Kidney capillary endothelial cell (primary cell): ENCODE measurements around the gene HES1.

Experiments
- DNase-seq: peaks from one replicate; pipeline ENCODE4 v3.0.0-alpha.2; 2018; ENCODE audit warnings: low spot score

Gene HES1

DNA sequence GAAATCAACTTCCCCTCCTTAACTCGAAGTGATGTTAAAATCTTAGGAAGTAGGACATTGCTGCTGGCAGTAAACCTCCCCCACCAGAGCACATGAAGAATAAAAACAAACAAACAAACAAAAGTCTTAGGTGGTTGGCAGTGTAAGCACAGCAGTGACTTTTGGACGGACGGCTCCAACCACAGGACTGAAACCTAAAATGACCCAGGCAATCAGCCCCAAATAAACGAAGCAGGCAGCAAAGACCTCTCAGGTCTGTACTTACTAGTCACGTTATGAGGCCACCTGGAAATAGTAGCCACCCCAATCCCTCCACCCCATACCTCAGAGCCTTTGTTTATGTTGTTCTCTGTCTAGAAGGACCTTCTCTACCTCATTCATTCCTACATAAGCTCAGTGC, 33.5 kb upstream of the HES1 start:
- DNase-seq, result no peak

DNA sequence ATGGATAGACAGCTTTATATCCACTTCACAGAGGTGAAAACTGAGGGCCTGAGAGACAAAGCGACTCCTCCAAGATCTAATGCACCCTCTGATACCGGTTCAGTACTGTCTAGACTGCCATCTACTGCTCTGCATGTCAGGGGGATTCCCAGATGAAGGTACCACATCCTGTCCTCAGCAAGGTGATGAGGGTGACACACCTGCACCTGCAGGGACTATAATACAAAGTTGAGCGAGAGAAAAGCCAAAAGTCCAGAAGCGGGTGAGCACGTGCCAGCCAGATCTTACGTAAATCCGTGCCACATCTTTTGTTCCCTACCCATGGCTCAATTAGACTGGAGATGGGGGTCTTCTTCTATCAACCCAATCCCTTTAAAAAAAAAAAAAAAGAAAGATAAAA, 32.4 kb upstream of the HES1 start:
- no peak for DNase-seq

DNA sequence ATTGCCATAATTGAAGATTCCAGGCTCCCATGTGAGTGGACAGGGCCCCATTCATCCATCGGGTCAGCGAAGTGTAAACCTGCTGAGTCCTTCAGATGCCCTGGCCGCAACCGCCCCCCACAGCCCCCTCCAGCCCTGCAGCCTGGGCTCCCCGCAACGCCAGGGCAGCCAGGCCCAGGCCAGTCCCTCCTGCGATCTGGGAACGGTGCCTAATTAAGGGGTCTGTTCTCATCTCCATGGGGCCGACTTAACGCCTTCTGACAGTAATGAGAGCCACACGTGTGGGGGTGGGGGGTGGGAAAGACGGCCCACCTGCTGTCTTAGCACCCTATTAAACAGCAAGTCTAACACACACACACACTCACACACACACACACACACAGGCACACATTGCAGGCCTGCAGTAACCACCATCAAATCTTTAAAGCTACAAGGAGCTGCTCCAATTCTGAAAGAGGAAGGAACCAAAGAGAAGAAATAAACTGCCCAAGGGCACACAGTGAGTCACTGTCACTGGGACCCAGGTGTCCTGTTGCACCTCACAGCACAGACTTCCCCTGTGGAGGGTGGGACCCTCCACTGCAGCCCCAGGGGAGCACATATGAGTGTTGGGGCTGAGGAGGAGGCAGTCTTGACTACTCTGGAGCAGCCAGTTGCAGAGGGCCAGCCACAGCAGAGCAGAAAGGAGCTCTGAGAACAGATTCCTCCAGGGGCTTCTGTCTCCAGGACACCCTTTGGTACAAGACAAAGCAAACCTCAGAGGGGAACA, 31.8 kb upstream of the HES1 start:
- DNase-seq, result no peak

DNA sequence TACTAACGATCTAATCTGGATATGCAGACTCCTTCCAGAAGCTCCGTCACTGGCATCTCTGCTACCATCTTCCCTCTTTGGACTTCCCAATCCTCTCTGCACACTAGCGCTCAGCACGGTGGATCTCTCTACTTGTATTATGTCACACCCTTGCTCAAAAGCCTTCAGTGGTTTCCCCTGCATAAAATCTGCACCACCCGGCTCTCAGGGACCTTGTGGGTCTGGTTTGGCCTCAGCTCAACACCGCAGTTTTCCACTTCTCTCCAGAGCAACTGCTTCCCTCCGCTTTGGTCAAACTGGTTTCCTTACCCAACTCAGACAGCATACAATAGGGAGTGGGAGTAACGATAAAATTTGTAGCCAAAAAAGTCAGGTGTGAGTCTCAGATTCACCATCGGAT, 30.7 kb upstream of the HES1 start:
- DNase-seq, result no peak

DNA sequence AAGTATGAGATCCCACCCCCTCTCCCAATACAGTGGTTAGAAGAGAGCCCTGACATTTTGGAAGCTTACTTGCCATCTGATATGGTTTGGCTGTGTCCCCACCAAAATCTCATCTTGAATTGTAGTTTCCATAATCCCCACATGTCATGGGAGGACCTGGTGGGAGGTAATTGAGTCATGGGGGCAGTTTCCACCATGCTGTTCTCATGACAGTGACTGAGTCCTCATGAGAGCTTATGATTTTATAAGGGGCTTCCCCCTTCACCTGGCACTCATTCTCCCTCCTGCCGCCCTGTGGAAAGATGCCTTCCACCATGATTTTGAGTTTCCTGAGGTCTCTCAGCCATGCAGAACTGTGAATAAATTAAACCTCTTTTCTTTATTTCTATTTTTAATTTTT, 28.8 kb upstream of the HES1 start:
- no peak for DNase-seq

DNA sequence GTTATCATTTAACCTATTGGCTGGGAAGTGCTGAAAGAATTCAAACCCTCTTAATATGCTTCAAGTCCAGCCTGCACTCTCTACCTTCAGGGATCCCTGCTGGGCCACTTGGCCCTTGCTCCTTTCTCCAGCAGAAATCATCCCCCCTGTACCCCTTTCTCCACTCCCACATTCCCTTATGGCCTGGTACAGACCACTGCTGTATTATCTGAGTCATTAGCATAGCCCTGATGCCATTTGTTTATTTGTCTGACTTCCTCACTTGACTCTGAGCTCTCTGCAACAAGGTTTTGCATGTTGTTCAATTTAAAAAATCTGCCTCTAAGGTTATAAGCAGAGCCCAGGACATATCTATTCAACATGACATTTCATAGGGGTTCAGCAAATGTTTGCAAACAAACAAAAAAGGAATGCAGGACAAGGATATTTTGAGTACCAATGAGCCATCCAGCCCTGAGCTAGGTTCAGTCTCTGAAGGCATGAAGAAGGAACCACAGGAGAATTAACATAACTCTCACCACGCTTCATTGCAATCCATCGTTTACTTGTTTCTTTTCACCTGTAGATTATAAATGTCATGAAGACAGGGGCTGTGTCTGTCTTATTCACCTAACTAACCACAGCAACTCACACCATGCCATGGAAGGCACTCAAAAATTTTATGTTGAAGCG, 26.6 kb upstream of the HES1 start:
- DNase-seq, result no peak

DNA sequence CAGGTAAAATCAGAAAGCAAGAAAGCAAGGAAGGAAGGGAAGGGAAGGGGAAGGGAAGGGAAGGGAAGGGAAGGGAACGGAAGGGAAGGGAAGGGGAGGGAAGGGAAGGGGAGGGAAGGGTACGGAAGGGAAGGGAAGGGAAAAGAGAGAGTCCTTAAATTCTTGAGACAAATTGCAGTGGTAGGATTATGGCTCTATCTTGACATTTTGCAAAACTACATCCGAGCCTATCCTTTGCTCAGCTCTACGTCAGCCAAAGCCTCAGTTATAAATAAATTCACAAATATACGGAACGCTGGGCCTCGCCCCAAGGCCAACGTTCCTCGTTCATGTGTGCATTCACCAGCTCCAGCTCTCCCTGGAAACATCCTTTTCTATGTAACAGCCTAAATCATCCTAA, 25.5 kb upstream of the HES1 start:
- no peak for DNase-seq

DNA sequence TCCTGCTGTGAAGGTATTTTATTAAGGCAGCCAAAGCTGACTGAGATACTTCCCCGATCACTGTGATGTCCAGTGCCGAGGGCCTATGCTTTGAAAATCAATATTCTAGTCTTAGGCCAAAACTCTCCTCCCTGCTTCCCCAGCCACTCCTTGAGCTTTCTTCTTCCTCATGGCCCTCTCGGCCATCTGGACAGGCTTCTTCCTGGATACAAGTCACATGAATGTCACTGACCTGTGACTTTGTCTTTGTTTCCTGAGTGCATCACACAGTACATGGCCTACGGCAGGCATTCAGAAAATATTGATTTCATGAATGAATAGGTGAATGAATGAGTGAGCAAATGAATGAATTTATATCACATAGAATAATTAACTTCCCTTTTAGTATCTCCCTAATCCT, 24.6 kb upstream of the HES1 start:
- DNase-seq, result no peak

DNA sequence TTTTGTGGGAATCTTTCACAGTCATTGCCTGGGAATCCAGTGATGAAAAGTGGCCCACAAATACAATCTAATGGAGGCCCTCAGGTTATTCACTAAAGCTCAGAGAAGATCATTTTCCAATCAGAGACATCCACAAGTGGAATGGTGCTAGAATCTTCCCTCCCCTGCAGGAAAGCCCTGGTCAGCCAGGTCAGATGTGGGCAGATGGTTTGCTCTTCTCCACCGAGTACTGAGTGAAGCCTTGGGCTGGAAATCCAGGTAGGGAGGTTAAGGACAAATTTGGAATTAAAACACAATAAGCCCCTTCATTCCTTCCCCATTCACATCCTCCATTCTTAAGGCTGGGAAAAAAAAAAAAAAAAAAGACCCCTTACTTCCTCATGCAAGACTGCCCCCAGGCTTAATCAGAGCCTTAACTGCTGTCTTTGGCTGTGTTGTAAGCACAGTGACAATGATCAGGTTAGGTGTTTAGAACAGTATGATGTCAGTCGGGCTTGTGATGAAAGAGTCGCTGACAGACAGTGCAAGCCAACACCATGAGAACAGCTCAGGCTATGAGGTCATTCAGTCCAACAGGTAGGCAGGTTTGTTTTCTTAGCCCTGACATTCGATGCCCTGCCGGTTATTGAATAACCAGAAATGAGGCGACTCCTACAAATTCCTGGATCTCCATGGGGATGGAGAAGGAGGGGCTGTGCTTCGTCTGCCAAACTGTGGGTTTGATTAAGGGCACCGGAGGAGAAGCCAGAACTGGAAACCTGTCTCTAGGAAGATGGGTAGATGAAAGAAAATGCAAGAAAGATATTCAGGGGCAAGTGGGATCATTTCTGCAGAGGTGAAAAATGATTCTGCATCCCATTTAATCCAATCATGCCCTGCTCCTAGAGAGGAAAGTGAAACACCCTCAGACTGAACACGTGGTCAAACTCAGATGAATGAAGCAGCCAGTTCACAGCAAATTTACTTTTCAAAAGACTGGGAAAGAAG, 23.5 kb upstream of the HES1 start:
- DNase-seq, result no peak

DNA sequence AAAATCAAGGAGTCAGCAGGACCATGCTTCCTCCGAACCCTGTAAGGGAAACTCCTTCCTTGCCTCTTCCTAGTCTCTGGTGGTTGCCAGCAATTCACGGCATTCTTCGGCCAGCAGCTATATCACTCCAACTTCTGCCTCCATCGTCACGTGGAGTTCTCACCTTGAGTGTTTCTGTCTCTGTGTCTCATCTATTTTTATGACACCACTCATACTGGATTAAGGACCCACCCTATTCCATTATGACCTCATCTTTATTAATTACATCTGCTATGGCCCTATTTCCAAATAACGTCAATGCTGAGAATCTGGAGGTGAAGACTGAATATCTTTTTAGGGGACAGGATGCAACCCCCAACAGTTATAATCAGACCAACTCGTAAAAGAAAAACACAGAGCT, 21.8 kb upstream of the HES1 start:
- no peak for DNase-seq

DNA sequence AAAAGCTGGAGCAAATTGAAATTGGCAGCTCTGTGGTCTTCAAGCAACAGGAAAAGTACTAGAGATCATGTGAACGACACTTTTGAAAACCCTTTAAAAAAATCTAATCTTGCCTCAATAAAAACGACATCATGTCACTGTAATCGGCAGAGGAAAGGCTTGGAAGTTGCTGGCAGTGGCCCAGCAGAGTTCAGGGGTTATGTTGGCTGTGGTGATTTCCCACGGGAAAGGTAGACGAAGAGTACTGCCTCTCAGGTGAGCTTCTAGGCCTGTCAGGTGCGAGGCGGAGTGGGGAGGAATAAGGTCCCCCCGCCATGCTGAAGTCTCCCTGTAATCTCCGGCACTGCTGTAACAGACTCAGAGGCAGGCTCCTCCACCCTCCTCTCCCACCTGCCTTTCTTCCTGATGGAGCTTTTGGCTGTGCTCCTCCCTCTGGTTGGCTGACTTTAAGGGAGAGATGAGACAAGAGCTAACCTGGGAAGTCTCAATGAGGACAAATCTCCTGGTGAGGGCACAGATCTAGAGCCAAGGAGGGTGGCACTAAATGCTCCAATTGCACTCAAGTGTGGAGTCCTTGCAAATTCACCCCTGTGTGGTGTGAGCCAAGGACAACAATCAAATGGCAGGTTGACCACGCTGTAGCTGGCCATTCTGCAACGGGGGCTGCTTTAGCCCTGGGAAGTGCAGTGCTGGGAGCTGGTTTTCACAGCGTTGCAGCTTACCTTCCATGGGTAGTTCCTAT, 18.7 kb upstream of the HES1 start:
- DNase-seq, result no peak

DNA sequence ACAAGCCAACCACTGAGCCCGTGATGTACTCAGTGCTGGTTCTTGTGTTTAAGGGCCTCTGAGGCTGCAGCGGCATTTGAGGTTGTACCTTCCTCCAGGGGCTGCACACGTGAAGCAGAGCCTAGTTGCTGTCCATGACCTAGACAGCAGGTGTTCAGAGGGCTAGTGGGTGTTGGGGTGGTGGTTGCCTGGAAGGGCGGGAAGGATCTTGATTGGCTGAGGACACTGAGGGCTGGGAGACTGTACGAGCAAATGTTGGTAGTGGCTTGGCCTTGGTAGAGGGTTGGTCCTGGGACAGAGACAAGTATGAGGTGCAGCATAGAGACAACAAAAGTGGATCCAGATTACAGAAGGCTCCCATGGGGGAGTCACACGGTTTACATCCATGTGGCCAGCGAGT, 17.0 kb upstream of the HES1 start:
- no peak for DNase-seq

DNA sequence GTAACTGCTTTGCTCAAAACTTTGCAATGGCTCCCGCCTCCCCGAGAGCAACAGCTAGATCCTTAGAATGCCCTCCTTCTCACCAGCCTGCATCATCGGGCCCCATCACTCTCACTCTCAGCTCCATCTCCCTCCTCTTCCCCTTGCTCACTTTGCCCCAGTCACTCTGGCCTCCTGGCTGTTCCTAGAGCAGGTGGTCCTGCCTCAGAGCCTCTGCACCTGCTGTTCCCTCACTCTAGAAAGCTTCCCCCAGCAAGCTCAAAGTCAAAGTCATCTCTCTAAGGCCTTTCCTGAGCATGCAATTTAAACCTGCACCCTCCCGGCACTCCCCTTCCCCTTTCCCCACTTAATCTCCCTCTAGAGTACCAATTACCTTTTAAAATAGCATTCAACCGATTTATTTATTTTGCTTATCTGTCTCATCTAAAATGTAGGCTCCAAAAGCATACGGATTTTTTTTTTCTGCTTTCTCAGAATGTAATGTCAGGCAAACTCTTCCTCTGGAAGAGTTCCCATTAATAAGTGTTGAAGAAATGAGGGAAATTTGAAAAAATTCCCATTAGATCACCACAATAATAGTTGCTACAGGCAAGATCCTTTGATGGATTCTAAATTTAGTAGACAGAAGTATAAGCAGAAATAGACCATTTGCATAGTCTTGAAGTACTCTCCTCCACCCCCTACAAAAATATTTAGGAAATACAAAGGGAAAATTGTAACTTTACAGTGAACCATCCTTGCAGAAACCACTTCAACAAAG, 15.9 kb upstream of the HES1 start:
- no peak for DNase-seq

DNA sequence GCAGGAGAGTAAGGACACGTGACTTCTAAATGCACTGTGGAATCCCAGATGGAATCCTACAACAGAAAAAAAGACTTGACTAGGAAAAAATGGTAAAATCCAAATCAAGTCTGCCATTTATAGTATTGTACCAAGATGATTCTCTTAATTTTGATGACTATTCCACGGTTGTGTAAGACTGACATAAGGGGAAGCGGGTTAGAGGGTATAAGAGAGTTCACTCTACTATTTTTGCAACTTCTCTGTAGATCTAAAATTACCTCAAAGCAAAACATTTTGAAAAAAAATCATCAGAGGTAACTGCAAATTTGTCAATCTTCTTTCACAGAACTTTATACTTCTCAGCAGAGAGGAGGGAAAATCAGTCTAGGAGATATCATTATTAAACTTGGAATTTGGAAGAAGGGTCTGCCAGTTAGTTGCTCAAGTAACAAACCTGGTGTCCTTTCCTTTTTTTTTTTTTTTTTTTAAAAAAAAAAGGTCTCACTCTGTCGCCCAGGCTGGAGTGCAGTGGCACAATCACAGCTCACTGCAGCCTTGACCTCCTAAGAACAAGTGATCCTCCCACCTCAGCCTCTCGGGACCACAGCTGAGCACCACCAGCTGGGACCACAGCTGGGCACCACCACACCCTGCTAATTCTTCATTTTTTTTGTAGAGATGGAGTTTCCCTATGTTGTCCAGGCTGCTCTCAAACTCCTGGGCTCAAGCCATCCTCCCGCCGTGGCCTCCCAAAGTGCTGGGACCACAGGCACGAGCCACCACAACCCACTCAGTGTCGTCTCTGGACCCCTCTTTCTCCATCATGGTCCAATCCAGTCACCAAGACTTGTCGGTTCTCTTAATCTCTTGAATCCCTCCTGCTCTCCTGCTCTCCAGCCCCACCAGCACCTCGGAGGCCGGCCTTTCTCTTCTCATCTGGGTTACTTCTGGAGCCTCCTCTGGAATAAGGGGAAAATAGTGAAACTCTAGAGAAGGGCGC, 14.9 kb upstream of the HES1 start:
- no peak for DNase-seq

DNA sequence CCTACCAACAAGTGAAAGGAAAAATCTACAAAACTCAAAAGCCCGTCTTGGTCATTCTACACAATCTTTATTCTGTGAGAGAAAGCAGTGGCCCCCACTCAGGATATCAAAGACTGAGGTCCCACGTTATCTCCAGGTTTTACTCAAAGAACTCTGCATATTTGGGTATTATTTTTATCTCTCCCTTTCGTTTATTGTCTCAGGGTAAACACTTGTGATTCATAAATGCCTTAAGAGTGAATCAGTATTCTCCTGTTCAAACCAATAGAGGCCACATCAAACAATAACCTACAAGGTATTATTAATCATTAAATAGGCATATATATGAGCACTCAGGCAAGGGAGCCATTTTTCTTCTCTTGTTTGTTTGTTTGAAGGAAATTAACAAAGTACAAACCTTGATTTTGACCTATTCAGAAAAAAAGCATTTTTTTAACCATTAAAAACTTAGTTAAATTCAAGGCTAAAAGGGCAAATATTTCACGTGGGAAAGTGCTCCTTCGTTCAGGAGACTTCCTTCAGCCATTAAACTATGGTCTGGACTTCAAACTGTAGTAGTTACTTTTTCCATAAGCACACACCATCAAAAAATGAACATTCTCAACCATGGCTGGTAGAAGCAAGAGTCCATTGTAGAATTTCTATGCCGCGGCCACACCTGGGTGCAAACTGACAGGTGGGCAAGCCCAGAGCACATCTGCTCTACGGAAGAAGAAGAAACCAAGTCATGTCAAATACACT, 13.9 kb upstream of the HES1 start:
- DNase-seq, result peak; percentile 63

DNA sequence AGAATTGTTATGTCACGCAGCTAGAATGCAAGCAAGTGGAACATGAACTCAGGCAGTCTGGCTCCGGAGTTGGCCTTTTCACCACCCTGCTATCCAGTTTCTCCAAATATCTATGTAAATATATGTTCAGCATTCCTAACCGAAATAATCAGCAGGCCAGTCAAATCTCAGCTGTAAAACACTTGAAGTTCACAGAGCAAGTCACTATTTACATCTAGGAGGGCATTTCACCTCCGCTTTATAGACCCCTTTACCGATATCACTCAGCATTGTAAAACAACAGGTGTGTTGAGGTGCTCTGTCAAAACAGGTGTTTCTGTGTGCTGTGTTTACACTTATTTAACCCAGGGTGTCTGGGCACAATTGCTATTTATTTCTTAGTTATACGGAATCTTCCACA, 12.2 kb upstream of the HES1 start:
- DNase-seq, result no peak

DNA sequence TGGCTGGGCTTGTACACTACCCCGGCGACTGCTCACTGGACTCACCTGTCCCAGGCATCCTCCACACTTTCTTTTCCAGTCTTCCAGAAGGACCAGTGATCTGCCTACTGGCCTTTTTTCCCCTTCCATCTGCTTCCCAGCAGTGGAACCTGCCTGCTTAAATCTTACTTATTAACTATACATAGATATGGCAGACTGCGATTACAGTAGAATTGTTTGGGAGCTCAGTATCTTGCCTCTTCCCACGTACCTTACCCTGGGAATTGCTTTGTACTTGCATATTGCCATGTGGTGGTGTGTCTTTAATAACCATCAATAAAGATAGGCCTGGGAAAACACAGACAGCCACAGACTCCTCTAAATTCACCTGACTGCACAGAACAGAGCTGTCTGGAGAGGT, 11.8 kb upstream of the HES1 start:
- no peak for DNase-seq

DNA sequence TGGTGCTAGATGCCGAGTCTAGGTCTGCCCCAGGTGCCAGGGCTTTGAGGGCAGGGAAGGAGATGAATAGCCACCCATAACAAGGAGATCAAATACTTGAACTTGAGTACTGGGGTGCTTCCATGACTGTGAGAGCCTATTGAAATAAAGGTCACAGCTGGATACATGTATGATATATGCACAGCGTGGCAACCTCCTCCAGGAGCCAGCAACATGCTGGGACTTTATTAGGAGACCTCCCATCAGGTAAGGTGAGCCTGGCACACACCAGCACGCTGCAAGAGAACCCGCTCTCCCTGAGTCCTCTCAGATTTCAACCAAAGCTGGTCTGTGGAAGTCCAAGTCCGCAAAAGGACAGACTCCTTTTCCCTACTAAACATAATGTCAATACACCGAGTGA, 10.5 kb upstream of the HES1 start:
- no peak for DNase-seq

DNA sequence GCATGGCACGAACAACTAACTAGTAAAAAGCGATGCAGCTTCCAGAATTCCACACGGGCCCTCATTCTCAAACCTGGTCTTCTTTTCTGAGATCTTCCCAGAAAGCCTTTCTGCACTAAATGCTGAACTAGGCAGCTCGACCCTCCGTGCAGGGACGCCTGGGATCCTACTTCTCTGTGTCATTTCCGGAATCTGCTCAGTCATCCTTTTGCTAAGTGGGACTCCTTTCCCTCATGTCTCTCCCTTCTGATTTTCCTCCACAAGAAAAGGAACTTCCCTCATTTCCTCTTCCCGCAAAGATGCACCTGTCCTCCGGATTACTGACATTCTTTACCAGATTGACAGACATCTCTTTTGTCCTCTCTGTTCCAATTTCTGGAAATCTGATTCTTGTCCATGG, 9.2 kb upstream of the HES1 start:
- DNase-seq, result peak; percentile 38
